GM21619 (cell line): ENCODE data around the gene TRIM51G.
"Not testable (repeated sequence)": the region's sequence is repeated elsewhere in the genome, so short reads cannot be mapped to it uniquely, and the experiment has no call there.

Experiments
- ATAC-seq: cut with Tn5 transposase; IDR thresholded peaks from one replicate; pipeline ENCODE4 v1.9.1; 2021; ENCODE audit not compliant: unreplicated experiment

TRIM51G gene

GRCh38 chr11:48983785-48984184 lies at the start of gene TRIM51G:
Gene TRIM51G (minus strand): TSS chr11:48983885. CDS start chr11:48981695, 2,190 bp downstream.
- ATAC-seq = not testable (repeated sequence)

- ATAC-seq = not testable (repeated sequence)
Observed at GRCh38 chr11:49028523-49028922, 44.8 kb upstream of the TRIM51G start, which contains the start of gene TRIM49B. Gene TRIM49B (plus strand): TSS chr11:49028823. CDS start chr11:49031600, 2,777 bp downstream.

- not testable (repeated sequence) for ATAC-seq
Observed at GRCh38 chr11:48968592-48968991, 15.1 kb downstream of the TRIM51G start.

- not testable (repeated sequence) for ATAC-seq
Observed at GRCh38 chr11:48955315-48956049, 28.2 kb downstream of the TRIM51G start.

- ATAC-seq = not testable (repeated sequence)
Observed at GRCh38 chr11:48945796-48946195, 37.9 kb downstream of the TRIM51G start.
